Measurements from ENCODE around the gene PTGFRN. TPM values are rescaled to one million over a fixed set of nuclear protein-coding genes. Genes with fewer than 3 reads are reported as not detected.

PTGFRN gene
- total and polyA plus RNA-seq, 2 of the 8 experiments (the other 6 are each of a cell fraction or from before 2014, with no cell fraction given): 13.0 to 32.6 TPM

DNA sequence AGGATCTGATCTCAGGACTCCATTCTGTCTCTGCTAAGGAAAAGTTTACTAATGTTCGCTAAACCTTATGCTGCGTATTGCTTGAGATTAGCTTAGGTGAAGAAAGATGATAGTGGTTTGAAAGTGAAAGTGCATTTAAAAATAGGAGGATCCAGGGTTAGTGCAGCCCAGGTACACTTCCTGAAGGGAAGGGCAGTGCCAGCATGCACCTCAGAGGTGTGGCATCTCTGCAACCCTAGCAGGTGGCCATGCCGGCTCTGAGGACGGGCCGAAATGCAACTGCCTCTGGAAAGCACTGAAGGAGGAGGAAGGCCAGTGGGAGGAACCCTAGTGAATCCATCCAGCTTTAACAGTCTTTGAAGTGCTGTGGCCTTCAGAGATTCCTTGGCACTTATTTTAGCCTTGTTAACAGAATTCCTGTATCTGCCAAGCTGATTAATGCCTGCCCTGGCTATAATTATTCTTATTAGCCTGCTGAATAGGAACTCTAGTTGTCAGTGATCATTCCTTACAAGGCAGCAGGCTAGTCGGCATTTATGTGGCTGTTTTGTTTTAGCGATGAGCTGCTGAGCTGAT lies 5.5 kb downstream of the PTGFRN start:
- H3K14ac ChIP-seq (ENCODE audit: insufficient read length): no peak overlapping the region
- H2BK20ac ChIP-seq (ENCODE audit: low read length): no peak overlapping the region
- no peak for FAIRE-seq
- no peak overlapping the region for H2BK120ac ChIP-seq (replicated peaks; ENCODE audit: low read depth, low read length)
- no peak overlapping the region for H3K4me3 ChIP-seq (ENCODE audit: extremely low read depth in 1 of 4, insufficient read depth in 2 of 4, low read depth in 3 of 4, low read length in 4 of 4)
- H2BK5ac ChIP-seq (ENCODE audit: low read depth, low read length): no peak overlapping the region
- no peak overlapping the region for H4K5ac ChIP-seq (ENCODE audit: insufficient read length, low read depth, low read length)
- no peak overlapping the region for H3K4me2 ChIP-seq (ENCODE audit: insufficient read depth in 1 of 2, low read depth in 2 of 2, low read length in 2 of 2)
- no peak overlapping the region for H3K56ac ChIP-seq (replicated peaks; ENCODE audit: insufficient read length, low read depth, low read length)
- H3K4ac ChIP-seq (replicated peaks; ENCODE audit: insufficient read length, low read depth, low read length): no peak overlapping the region
- POLR2A ChIA-PET (ENCODE audit: partially characterized antibody): interaction anchor here (0.7 to 1.1 kb wide), 3 partner anchors 11 to 83 kb away, joined by 3 read pairs; no protein-coding TSS in a partner anchor
- H2BK12ac ChIP-seq (ENCODE audit: low read depth, low read length): no peak overlapping the region
- H3K4me1 ChIP-seq (replicated peaks in 1 of 4; ENCODE audit: control insufficient read depth in 3 of 4, insufficient read depth in 4 of 4, low read length in 3 of 4): peaks cover 0 to 18% (median 11%) of the 10 kb centered on the region in 4 experiments; a peak in 5 of 7 replicates
- DNase-seq (ENCODE audit: low read depth in 1 of 2, low spot score in 2 of 2): no peak
- no peaks in the 10 kb centered on the region for H3K36me3 ChIP-seq (ENCODE audit: control insufficient read depth in 2 of 4, insufficient read depth in 4 of 4, low read length in 3 of 4)
- H3K79me1 ChIP-seq (ENCODE audit: low read depth, low read length): peaks cover 29% of the 10 kb centered on the region
- H4K8ac ChIP-seq (ENCODE audit: extremely low read depth, insufficient read depth, low read length): no peak overlapping the region
- no peak overlapping the region for H2AFZ ChIP-seq (ENCODE audit: low read length)
- 80% methylated on average over 7 of the region's 7 CpGs; no CpG with 5 or more reads in 1 of the 2 experiments for WGBS, 2 experiments (ENCODE audit: extremely low coverage in 1 of 2, insufficient coverage in 1 of 2, insufficient read length in 1 of 2, insufficient replicate concordance in 2 of 2, low coverage in 1 of 2, low lambda C conversion rate in 2 of 2, missing lambda C conversion rate in 1 of 2)
- H3K23me2 ChIP-seq (ENCODE audit: low read depth, low read length): peaks cover 5% of the 10 kb centered on the region; the same call in 1 of the 2 replicates
- H4K91ac ChIP-seq (replicated peaks; ENCODE audit: insufficient read length, low read length): no peak overlapping the region
- no peaks in the 10 kb centered on the region for H3K9me3 ChIP-seq (ENCODE audit: insufficient read depth in 2 of 2, low read depth in 1 of 2, low read length in 1 of 2)
- H2BK15ac ChIP-seq (ENCODE audit: low read length): no peak overlapping the region
- H3K23ac ChIP-seq (ENCODE audit: insufficient read length): no peak overlapping the region
- H3K27me3 ChIP-seq (replicated peaks in 1 of 4; ENCODE audit: control insufficient read depth in 3 of 4, extremely low read depth in 1 of 4, insufficient read depth in 3 of 4, low read length in 3 of 4): no peaks in the 10 kb centered on the region
- peaks cover 0 to 9% of the 10 kb centered on the region in 2 experiments for H4K20me1 ChIP-seq (replicated peaks in 1 of 2; ENCODE audit: control insufficient read depth in 1 of 2, insufficient read depth in 2 of 2, low read length in 2 of 2)
- no peak overlapping the region for H3K27ac ChIP-seq (ENCODE audit: low read depth, low read length)
- H3K9ac ChIP-seq (replicated peaks in 1 of 4; ENCODE audit: extremely low read depth in 1 of 4, low read depth in 3 of 4, low read length in 3 of 4): no peak overlapping the region
- H3K18ac ChIP-seq (ENCODE audit: extremely low read depth, low read length): no peak overlapping the region
- CTCF ChIA-PET (ENCODE audit: partially characterized antibody): interaction anchor here (0.9 to 1.6 kb wide), 8 partner anchors 13 to 189 kb away, joined by 3 to 6 read pairs (median 4); no protein-coding TSS in a partner anchor
- H2AK5ac ChIP-seq (ENCODE audit: low read depth, low read length): no peak overlapping the region
- H3K79me2 ChIP-seq (ENCODE audit: control insufficient read depth in 1 of 2, insufficient read depth in 2 of 2, low read length in 2 of 2): peaks cover 16 to 93% of the 10 kb centered on the region in 2 experiments
- TF ChIP-seq CEBPB (IDR thresholded peaks at IDR 0.05; ENCODE audit: low read depth, low read length) (no peak), SRF (IDR thresholded peaks at IDR 0.05; ENCODE audit: low read depth, low read length) (no peak), RFX5 (IDR thresholded peaks at IDR 0.05; ENCODE audit: borderline replicate concordance, low read depth, low read length) (no peak), JUN (IDR thresholded peaks at IDR 0.05; ENCODE audit: low read depth, low read length) (no peak), SIN3A (conservative IDR thresholded peaks at IDR 0.05 in 1 of 2, IDR thresholded peaks at IDR 0.05 in 1 of 2; ENCODE audit: low read depth in 1 of 2, low read length in 2 of 2) (no peak), SP4 (IDR thresholded peaks at IDR 0.05; ENCODE audit: low read length) (no peak), GTF2F1 (IDR thresholded peaks at IDR 0.05; ENCODE audit: borderline replicate concordance, low read depth, low read length) (no peak), EGR1 (IDR thresholded peaks at IDR 0.05; ENCODE audit: borderline replicate concordance, low read depth, low read length) (no peak), ZNF274 (IDR thresholded peaks at IDR 0.05; ENCODE audit: borderline replicate concordance, extremely low read depth, low read length) (no peak), TBP (IDR thresholded peaks at IDR 0.05; ENCODE audit: low read depth, low read length) (no peak)

Measured in H1 (cell line).